Measurements from ENCODE around the gene CYBA. TPM values are rescaled to one million over a fixed set of nuclear protein-coding genes. Genes with fewer than 3 reads are reported as not detected.

Gene CYBA
- polyA plus RNA-seq, 1 experiment = 187 TPM

DNA sequence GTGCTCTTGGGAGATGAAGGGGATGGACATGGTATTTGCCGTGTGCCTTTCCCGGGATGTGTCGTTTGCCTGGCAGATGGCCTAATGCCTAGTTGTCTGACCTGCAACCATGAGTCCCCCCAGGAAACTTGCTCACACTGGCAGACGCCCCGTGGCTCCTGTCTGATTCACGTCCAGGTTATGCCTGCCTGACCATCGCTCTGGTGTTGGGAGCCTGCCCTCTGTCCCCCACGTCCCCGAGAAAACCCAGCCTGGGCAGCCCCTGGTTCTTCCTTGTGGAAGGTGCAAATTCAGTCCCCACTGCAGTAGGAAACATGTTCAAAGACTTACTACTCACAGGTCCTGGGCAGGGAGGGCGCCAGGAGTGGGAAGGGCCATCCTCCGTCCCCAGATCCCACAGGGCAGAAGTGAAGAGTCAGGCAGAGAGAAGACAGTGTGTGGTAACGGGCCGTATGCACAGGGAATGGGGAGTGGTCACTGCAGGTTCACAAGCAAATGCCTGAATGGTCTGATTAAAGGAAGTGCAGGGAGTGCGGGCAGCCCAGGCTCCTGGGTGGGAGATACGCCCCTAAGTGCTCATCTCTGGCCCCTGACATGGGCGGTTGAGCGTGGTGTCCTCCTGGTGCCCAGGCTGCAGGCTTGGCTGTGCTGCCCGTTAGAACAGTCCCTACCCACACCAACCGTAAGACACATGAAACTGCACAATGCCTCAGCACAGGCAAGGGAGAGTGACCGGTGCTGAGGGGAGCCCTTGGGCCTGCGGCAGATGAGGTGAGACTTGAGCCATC is 39.7 kb upstream of the CYBA start:
- H3K27me3 ChIP-seq (ENCODE audit: control insufficient read depth, insufficient read depth, low read length) = peaks cover 14% of the 10 kb centered on the region
- peaks cover under 1% of the 10 kb centered on the region; the same call in 1 of the 2 replicates for H3K36me3 ChIP-seq (ENCODE audit: control insufficient read depth, insufficient read depth, low read length)
- no peak overlapping the region for H3K4me3 ChIP-seq (ENCODE audit: low read depth, low read length)
- ChIA-PET POLR2A (no interaction called here), CTCF (no interaction called here)
- no peak for DNase-seq (ENCODE audit: low read depth)
- TF ChIP-seq, protein P1, sequence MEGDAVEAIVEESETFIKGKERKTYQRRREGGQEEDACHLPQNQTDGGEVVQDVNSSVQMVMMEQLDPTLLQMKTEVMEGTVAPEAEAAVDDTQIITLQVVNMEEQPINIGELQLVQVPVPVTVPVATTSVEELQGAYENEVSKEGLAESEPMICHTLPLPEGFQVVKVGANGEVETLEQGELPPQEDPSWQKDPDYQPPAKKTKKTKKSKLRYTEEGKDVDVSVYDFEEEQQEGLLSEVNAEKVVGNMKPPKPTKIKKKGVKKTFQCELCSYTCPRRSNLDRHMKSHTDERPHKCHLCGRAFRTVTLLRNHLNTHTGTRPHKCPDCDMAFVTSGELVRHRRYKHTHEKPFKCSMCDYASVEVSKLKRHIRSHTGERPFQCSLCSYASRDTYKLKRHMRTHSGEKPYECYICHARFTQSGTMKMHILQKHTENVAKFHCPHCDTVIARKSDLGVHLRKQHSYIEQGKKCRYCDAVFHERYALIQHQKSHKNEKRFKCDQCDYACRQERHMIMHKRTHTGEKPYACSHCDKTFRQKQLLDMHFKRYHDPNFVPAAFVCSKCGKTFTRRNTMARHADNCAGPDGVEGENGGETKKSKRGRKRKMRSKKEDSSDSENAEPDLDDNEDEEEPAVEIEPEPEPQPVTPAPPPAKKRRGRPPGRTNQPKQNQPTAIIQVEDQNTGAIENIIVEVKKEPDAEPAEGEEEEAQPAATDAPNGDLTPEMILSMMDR (IDR thresholded peaks at IDR 0.05; ENCODE audit: insufficient read depth, low read depth, low read length) = no peak

DNA sequence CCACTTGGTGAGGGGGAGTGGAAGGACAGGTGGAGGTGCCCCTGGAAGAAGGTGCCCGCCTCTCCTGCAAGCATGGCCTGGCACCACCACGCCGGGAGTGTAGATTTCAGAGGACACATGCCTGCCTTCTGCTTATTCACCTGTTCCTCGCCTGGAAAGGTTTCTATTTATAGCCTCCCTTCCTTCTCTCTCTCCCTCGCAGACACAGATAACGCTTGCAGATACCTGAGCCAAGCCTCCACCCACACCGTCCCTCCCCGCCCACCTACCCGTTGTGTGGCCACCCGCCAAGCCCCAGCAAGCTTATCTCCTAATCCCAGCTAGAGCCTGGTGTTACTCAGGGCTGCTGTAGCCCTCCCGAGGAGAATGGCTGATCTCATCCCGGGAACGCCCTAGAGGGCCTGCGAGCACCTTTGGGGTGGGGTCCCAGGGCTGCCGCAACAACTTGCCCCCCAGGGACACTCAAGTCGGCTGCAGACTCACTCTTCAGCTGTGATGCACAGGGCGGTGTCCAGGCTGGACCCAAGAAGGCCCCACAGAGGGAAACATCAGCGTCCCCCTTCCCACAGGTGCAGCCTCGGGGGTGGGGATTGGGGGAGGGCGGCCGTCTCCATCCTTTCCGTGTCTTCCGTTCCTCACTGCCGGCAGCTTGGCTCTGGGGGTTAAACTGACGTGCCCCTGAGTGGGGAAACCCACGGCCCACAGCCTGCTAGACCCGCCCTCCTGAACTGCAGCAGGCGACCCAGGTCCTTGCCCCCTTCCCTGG is 37.3 kb upstream of the CYBA start:
- no peak overlapping the region for H3K4me3 ChIP-seq (ENCODE audit: low read depth, low read length)
- H3K27me3 ChIP-seq (ENCODE audit: control insufficient read depth, insufficient read depth, low read length) = peaks cover 14% of the 10 kb centered on the region
- ChIA-PET POLR2A (no interaction called here), CTCF (no interaction called here)
- DNase-seq (ENCODE audit: low read depth) = no peak
- TF ChIP-seq, protein P1 (IDR thresholded peaks at IDR 0.05; ENCODE audit: insufficient read depth, low read depth, low read length) = no peak
- H3K36me3 ChIP-seq (ENCODE audit: control insufficient read depth, insufficient read depth, low read length) = no peaks in the 10 kb centered on the region

DNA sequence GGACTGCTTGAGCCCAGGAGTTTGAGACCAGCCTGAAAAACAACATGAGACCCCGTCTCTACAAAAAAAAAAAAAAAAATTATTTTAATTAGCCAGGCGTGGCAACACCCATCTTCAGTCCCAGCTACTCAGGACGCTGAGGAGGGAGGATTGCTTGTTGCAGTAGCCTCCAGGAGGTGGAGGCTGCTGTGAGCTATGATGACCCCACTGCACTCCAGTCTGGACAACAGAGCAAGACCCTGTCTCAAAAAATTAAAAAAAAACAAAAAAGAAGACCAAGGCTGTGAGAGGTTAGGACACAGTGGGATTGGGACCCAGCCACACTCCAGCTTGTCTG is 36.8 kb upstream of the CYBA start:
- no peak for DNase-seq (ENCODE audit: low read depth)
- ChIA-PET CTCF (interaction anchor here (1.0 to 1.1 kb wide), 2 partner anchors 10 to 24 kb away, joined by 3 read pairs; no protein-coding TSS in a partner anchor), POLR2A (no interaction called here)
- H3K27me3 ChIP-seq (ENCODE audit: control insufficient read depth, insufficient read depth, low read length) = peaks cover 14% of the 10 kb centered on the region
- no peaks in the 10 kb centered on the region for H3K36me3 ChIP-seq (ENCODE audit: control insufficient read depth, insufficient read depth, low read length)
- no peak overlapping the region for H3K4me3 ChIP-seq (ENCODE audit: low read depth, low read length)
- TF ChIP-seq, protein P1 (IDR thresholded peaks at IDR 0.05; ENCODE audit: insufficient read depth, low read depth, low read length) = no peak

DNA sequence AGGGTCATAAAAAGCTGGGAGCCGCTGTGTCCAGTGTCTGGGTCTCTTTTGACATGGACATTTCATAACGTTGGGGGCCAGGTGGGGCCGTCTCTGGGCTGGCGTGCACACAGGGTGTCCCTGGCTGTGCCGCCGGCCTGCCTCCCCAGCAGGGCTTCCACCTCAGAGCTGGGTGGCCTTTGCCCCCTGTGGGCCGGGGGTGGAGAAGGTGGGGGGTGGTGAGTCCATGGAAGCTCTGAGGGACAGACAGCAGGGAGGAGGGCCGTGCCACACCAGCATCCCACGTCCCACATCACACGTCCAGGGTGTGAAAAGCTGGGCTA is 36.4 kb upstream of the CYBA start:
- ChIA-PET POLR2A (no interaction called here), CTCF (interaction anchor here (0.9 to 1.1 kb wide), 3 partner anchors 9 to 23 kb away, joined by 3 read pairs; no protein-coding TSS in a partner anchor)
- H3K36me3 ChIP-seq (ENCODE audit: control insufficient read depth, insufficient read depth, low read length) = no peaks in the 10 kb centered on the region
- H3K4me3 ChIP-seq (ENCODE audit: low read depth, low read length) = no peak overlapping the region
- DNase-seq (ENCODE audit: low read depth) = no peak
- TF ChIP-seq, protein P1 (IDR thresholded peaks at IDR 0.05; ENCODE audit: insufficient read depth, low read depth, low read length) = no peak
- H3K27me3 ChIP-seq (ENCODE audit: control insufficient read depth, insufficient read depth, low read length) = peaks cover 14% of the 10 kb centered on the region

DNA sequence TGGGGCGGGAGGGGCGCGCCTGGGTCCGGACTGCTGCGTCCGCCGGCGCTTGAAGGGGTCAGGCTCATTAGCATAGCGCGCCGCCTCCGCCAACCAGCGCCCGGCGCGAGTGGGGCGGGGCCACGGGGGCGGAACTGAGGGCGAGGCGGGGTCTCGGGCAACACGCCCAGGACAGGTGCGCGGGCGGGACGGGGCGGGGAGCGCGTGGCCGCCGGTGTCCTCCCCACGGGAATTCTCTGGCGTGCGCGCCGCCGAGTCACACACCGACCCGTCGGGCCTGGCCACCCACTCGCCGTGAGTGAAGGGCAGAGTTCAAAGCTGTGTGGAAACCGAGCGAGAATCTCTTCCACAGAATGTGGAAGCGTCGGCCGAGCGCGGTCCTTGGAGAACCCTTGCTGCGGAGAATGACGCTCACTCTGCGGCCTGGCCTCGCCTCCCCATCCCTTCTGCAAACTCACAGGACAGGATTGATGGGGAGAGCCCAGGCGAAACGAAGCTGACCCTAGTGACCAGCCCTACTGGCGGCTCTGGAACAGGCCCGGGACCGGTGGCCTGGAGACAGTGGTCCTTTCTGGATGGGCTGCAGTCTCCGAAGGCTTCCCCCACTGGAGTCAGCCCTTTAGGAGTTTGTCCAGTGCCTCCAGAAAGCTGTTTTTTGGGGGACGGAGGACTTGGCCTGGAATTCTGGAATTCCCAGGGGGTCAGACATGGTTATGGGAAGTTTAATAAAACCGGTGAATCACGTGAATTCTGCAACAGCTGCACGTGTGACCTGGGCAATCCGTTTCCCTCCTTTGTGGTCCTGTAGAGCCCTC is 35.8 kb upstream of the CYBA start, which contains the start of gene SNAI3:
Gene SNAI3 (minus strand): TSS at position 69 of the 815 bp plus-strand sequence. CDS start 101 bp downstream, outside the sequence.
- H3K36me3 ChIP-seq (ENCODE audit: control insufficient read depth, insufficient read depth, low read length) = no peaks in the 10 kb centered on the region
- CTCF ChIA-PET = interaction anchor here (0.9 to 2.2 kb wide), 5 partner anchors 9 to 23 kb away, joined by 3 to 10 read pairs (median 3); no protein-coding TSS in a partner anchor
- POLR2A ChIA-PET = no interaction called here
- TF ChIP-seq, protein P1 (IDR thresholded peaks at IDR 0.05; ENCODE audit: insufficient read depth, low read depth, low read length) = no peak
- DNase-seq (ENCODE audit: low read depth) = no peak
- peak within 1 kb of the TSS; percentile 47 for H3K4me3 ChIP-seq (ENCODE audit: low read depth, low read length)
- H3K27me3 ChIP-seq (ENCODE audit: control insufficient read depth, insufficient read depth, low read length) = peaks cover 14% of the 10 kb centered on the region

Data from BJ (cell line).